IMR-90 (cell line): ENCODE measurements around the gene SAFB2. TPM values are rescaled to one million over a fixed set of nuclear protein-coding genes. Genes with fewer than 3 reads are reported as not detected.

Source experiments
- ATAC-seq: fragments of 200-7000 bp; cut with Tn5 transposase; 2 replicates; pipeline ENCODE4 v1.9.1; 2020; ENCODE audit warnings: low read depth, mild to moderate bottlenecking, moderate library complexity
- BruUV-seq: library from RNA; stranded (reverse); fragments of 400-500 nt; replicated peaks from 2 replicates; lab custom pipeline; 2021; lab: Mats Ljungman, UMichigan
- CTCF ChIA-PET: fragments of 300-600 bp; formaldehyde crosslinking; extraction: SDS; loops from one replicate; lab custom pipeline; 2021; ENCODE audit warnings: antibody characterized with exemption; lab: Yijun Ruan, JAX
- POLR2A ChIA-PET: fragments of 300-600 bp; sonication (Branson Sonifier 250); formaldehyde crosslinking; loops from one replicate; lab custom pipeline; 2022; ENCODE audit warnings: antibody characterized with exemption; ENCODE audit not compliant: unreplicated experiment; lab: Charles Lee
- DNase-seq: peaks from one replicate; pipeline ENCODE4 v3.0.0; 2013
- H2AFZ ChIP-seq: replicated peaks from 2 replicates; pipeline ENCODE3; 2013; ENCODE audit warnings: low read length, mild to moderate bottlenecking; ENCODE audit not compliant: poor library complexity
- H2AK5ac ChIP-seq: 2 replicates; pipeline ENCODE4 v1.6.1; 2013; ENCODE audit warnings: low read depth, low read length, inconsistent platforms
- H2AK9ac ChIP-seq: replicated peaks from 2 replicates; pipeline ENCODE3; 2013; ENCODE audit warnings: mild to moderate bottlenecking, low read depth, low read length, moderate library complexity; ENCODE audit not compliant: poor library complexity
- H2BK120ac ChIP-seq: 2 replicates; pipeline ENCODE4 v1.6.1; 2013; ENCODE audit warnings: low read depth, low read length, inconsistent platforms
- H2BK15ac ChIP-seq: 3 replicates; pipeline ENCODE4 v1.6.1; 2013; ENCODE audit warnings: low read depth, low read length, inconsistent platforms
- H2BK20ac ChIP-seq: 2 replicates; pipeline ENCODE4 v1.6.1; 2013; ENCODE audit warnings: low read depth, mild to moderate bottlenecking, inconsistent platforms, low read length, moderate library complexity
- H2BK5ac ChIP-seq: 2 replicates; pipeline ENCODE4 v1.6.1; 2013; ENCODE audit warnings: mild to moderate bottlenecking, low read depth, low read length, inconsistent platforms; ENCODE audit not compliant: poor library complexity, severe bottlenecking
- H3K14ac ChIP-seq: replicated peaks from 2 replicates; pipeline ENCODE4 v1.6.1; 2013; ENCODE audit warnings: low read depth, low read length, inconsistent platforms
- H3K18ac ChIP-seq: 2 replicates; pipeline ENCODE4 v1.6.1; 2013; ENCODE audit warnings: low read depth, low read length, control low read depth
- H3K23ac ChIP-seq: 2 replicates; pipeline ENCODE4 v1.6.1; 2013; ENCODE audit warnings: low read depth, low read length, inconsistent platforms
- H3K27ac ChIP-seq: 2 replicates; pipeline ENCODE4 v1.5.1; 2013; ENCODE audit warnings: mild to moderate bottlenecking, control low read depth, low read length; ENCODE audit not compliant: insufficient read depth
- H3K27me3 ChIP-seq: 2 replicates; pipeline ENCODE4 v1.6.1; 2013; ENCODE audit warnings: low read length; ENCODE audit not compliant: control insufficient read depth, insufficient read depth
- H3K36me3 ChIP-seq: 2 replicates; pipeline ENCODE4 v1.6.1; 2013; ENCODE audit warnings: low read length, mixed read lengths; ENCODE audit not compliant: control insufficient read depth, insufficient read depth
- H3K4ac ChIP-seq: 2 replicates; pipeline ENCODE4 v1.6.1; 2013; ENCODE audit warnings: low read depth, low read length, inconsistent platforms
- H3K4me1 ChIP-seq: 2 replicates; pipeline ENCODE4 v1.6.1; 2013; ENCODE audit warnings: low read length, mixed read lengths; ENCODE audit not compliant: control insufficient read depth, insufficient read depth
- H3K4me2 ChIP-seq: 2 replicates; pipeline ENCODE4 v1.6.1; 2013; ENCODE audit warnings: low read depth, mild to moderate bottlenecking, control low read depth, low read length, moderate library complexity
- H3K4me3 ChIP-seq: 2 replicates; pipeline ENCODE4 v1.5.1; 2013; ENCODE audit warnings: low read depth, mild to moderate bottlenecking, control low read depth, low read length, moderate library complexity; ENCODE audit not compliant: insufficient read depth
- H3K56ac ChIP-seq: 2 replicates; pipeline ENCODE4 v1.6.1; 2013; ENCODE audit warnings: low read length, inconsistent platforms; ENCODE audit not compliant: insufficient read depth; ENCODE audit errors: extremely low read depth
- H3K79me1 ChIP-seq, 2 experiments: 2 replicates each; pipeline ENCODE4 v1.6.1; 2013; ENCODE audit warnings: low read length in 2 of 2, inconsistent platforms in 1 of 2, low read depth in 1 of 2
- H3K9ac ChIP-seq: 2 replicates; pipeline ENCODE4 v1.6.1; 2013; ENCODE audit warnings: low read depth, low read length, control low read depth
- H3K9me1 ChIP-seq: 2 replicates; pipeline ENCODE4 v1.6.1; 2013; ENCODE audit warnings: low read length, inconsistent platforms; ENCODE audit not compliant: insufficient read depth
- H3K9me3 ChIP-seq: 2 replicates; pipeline ENCODE4 v1.6.1; 2013; ENCODE audit warnings: low read length; ENCODE audit not compliant: control insufficient read depth, insufficient read depth
- H4K20me1 ChIP-seq: 2 replicates; pipeline ENCODE4 v1.6.1; 2013; ENCODE audit warnings: low read length, inconsistent platforms; ENCODE audit not compliant: insufficient read depth
- H4K5ac ChIP-seq: 2 replicates; pipeline ENCODE4 v1.6.1; 2013; ENCODE audit warnings: mild to moderate bottlenecking, low read depth, low read length, control low read depth
- H4K8ac ChIP-seq, 2 experiments: 2 replicates each; pipeline ENCODE4 v1.6.1; 2013; ENCODE audit warnings: low read depth in 2 of 2, low read length in 2 of 2, control low read depth in 1 of 2, inconsistent platforms in 1 of 2
- H4K91ac ChIP-seq: 2 replicates; pipeline ENCODE4 v1.6.1; 2013; ENCODE audit warnings: low read depth, low read length, inconsistent platforms; ENCODE audit not compliant: insufficient read depth
- BHLHE40 ChIP-seq: fragments of 150-350 bp; IDR thresholded peaks from 2 replicates; pipeline ENCODE4 v1.6.1; 2016; ENCODE audit warnings: mild to moderate bottlenecking, low read depth, low read length
- CEBPB ChIP-seq: IDR thresholded peaks from 2 replicates; pipeline ENCODE4 v1.6.1; 2012; ENCODE audit warnings: low read depth, low read length, improper control_type of control experiment
- CHD1 ChIP-seq: IDR thresholded peaks from 2 replicates; pipeline ENCODE4 v1.6.1; 2012; ENCODE audit warnings: low read depth, low read length, improper control_type of control experiment
- ELK1 ChIP-seq: fragments of 150-350 bp; IDR thresholded peaks from 2 replicates; pipeline ENCODE4 v1.6.1; 2016; ENCODE audit warnings: low read depth, mild to moderate bottlenecking, low read length, moderate library complexity, borderline replicate concordance
- FOS ChIP-seq: fragments of 150-350 bp; IDR thresholded peaks from 2 replicates; pipeline ENCODE4 v1.6.1; 2016; ENCODE audit warnings: low read depth, low read length
- MAFK ChIP-seq: IDR thresholded peaks from 2 replicates; pipeline ENCODE4 v1.6.1; 2012; ENCODE audit warnings: low read depth, low read length, improper control_type of control experiment
- MAZ ChIP-seq: IDR thresholded peaks from 2 replicates; pipeline ENCODE4 v1.6.1; 2012; ENCODE audit warnings: low read depth, mild to moderate bottlenecking, low read length, improper control_type of control experiment, moderate library complexity, borderline replicate concordance
- MXI1 ChIP-seq: IDR thresholded peaks from 2 replicates; pipeline ENCODE4 v1.6.1; 2012; ENCODE audit warnings: low read depth, mild to moderate bottlenecking, low read length, moderate library complexity, borderline replicate concordance
- NFE2L2 ChIP-seq: fragments of 150-350 bp; IDR thresholded peaks from 2 replicates; pipeline ENCODE4 v1.6.1; 2016; ENCODE audit warnings: low read depth, mild to moderate bottlenecking, low read length
- POLR2A ChIP-seq: IDR thresholded peaks from 2 replicates; pipeline ENCODE4 v1.6.1; 2012; ENCODE audit warnings: mild to moderate bottlenecking, low read depth, low read length
- RAD21 ChIP-seq: IDR thresholded peaks from 2 replicates; pipeline ENCODE4 v1.6.1; 2012; ENCODE audit warnings: low read length, improper control_type of control experiment
- RCOR1 ChIP-seq: IDR thresholded peaks from 2 replicates; pipeline ENCODE4 v1.6.1; 2012; ENCODE audit warnings: mild to moderate bottlenecking, low read length, improper control_type of control experiment; ENCODE audit not compliant: insufficient replicate concordance
- RFX5 ChIP-seq: IDR thresholded peaks from 2 replicates; pipeline ENCODE4 v1.8.0; 2012; ENCODE audit warnings: low read depth, mild to moderate bottlenecking, low read length, moderate library complexity
- SMC3 ChIP-seq: fragments of 150-350 bp; IDR thresholded peaks from 2 replicates; pipeline ENCODE4 v1.6.1; 2016; ENCODE audit warnings: low read depth, mild to moderate bottlenecking, antibody characterized with exemption, low read length, moderate library complexity
- WGBS, 2 experiments: methylation state at CpG; one replicate each; pipeline versions ENCODE4 v1.1.5 to v1.1.7; 2013; ENCODE audit warnings: missing lambda C conversion rate in 2 of 2; ENCODE audit not compliant: insufficient read length in 1 of 2; ENCODE audit errors: extremely low coverage in 2 of 2; 5-methylcytosine and 5-hydroxymethylcytosine counted together
- dilution Hi-C: fragments of 300-500 bp; cut with HindIII; formaldehyde crosslinking; loops from one replicate; pipeline ENCODE4 v1.14.3; 2018; ENCODE audit warnings: low sequenced_read_pairs; ENCODE audit not compliant: unreplicated experiment
- in situ Hi-C: fragments of 300-500 bp; cut with MboI; formaldehyde crosslinking; loops from 3 replicates; pipeline ENCODE4 v1.14.3; 2019; ENCODE audit warnings: low sequenced_read_pairs, inconsistent platforms, mixed read lengths
- intact Hi-C: fragments of 100-400 bp; cut with micrococcal nuclease; formaldehyde crosslinking; loops from 2 replicates; pipeline ENCODE4 v1.10.0; 2022
- polyA plus RNA-seq, 3 experiments: library from polyadenylated mRNA; depleted of rRNA; stranded (reverse); fragments of >200 nt; gene quantifications; 2 replicates each; pipeline ENCODE4 v1.2.3, GENCODE V29; 2012; ENCODE audit warnings: low replicate concordance in 1 of 3
- total RNA-seq: library from RNA; depleted of rRNA; stranded (reverse); fragments of >200 nt; gene quantifications from 2 replicates; pipeline ENCODE4 v1.2.3, GENCODE V29; 2012
- TF ChIP-seq, protein P1 (sequence below): conservative IDR thresholded peaks from 2 replicates; pipeline ENCODE4 v1.5.1; 2012; ENCODE audit warnings: mild to moderate bottlenecking, low read depth, low read length, improper control_type of control experiment
- TF ChIP-seq, protein P2 (sequence below): fragments of 150-350 bp; IDR thresholded peaks from 2 replicates; pipeline ENCODE4 v1.6.1; 2017; ENCODE audit warnings: mild to moderate bottlenecking, antibody characterized with exemption, low read length, low read depth

The SAFB2 gene
- total and polyA plus RNA-seq, 2 of the 4 experiments (the other 2 are of a cell fraction) = 11.8 to 26.2 TPM

DNA sequence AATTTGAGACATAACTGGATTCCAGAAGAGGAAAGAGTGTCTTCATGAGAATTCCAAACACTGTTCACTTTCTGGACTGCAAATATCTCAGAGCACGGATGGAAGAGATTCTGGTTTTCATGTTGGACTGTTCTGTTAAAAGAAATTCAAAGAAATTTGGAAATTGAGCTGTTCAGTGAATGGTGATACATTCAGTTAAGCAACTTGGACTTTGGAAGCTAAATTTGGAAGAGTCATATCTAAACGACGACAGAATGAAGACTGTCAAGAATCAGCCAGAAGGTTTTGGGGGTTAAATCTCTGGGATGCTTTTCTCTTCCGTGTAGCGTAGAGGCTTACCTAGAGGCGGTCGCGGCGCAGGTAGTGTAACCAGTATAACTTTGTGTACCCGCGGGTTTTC is 25.9 kb upstream of the SAFB2 start:
- ChIA-PET CTCF (no interaction called here), POLR2A (no interaction called here)
- peaks cover 63% of the 10 kb centered on the region for H3K36me3 ChIP-seq
- no peak overlapping the region for H2BK5ac ChIP-seq
- H2AK9ac ChIP-seq = no peak overlapping the region
- H4K20me1 ChIP-seq = peaks cover 32% of the 10 kb centered on the region
- H3K4me3 ChIP-seq = no peak overlapping the region
- no peak overlapping the region for H3K14ac ChIP-seq
- H3K4me2 ChIP-seq = no peak overlapping the region
- H3K4ac ChIP-seq = no peak overlapping the region
- H3K9me3 ChIP-seq = no peaks in the 10 kb centered on the region
- no peak for ATAC-seq
- intact Hi-C loops (no loop called here), in situ Hi-C loops (no loop called here), dilution Hi-C loops (no loop called here)
- no peak overlapping the region for H3K56ac ChIP-seq
- no peak overlapping the region for H3K23ac ChIP-seq
- H2BK20ac ChIP-seq = no peak overlapping the region
- DNase-seq = no peak
- TF ChIP-seq SMC3 = no peak
- TF ChIP-seq, protein P1, sequence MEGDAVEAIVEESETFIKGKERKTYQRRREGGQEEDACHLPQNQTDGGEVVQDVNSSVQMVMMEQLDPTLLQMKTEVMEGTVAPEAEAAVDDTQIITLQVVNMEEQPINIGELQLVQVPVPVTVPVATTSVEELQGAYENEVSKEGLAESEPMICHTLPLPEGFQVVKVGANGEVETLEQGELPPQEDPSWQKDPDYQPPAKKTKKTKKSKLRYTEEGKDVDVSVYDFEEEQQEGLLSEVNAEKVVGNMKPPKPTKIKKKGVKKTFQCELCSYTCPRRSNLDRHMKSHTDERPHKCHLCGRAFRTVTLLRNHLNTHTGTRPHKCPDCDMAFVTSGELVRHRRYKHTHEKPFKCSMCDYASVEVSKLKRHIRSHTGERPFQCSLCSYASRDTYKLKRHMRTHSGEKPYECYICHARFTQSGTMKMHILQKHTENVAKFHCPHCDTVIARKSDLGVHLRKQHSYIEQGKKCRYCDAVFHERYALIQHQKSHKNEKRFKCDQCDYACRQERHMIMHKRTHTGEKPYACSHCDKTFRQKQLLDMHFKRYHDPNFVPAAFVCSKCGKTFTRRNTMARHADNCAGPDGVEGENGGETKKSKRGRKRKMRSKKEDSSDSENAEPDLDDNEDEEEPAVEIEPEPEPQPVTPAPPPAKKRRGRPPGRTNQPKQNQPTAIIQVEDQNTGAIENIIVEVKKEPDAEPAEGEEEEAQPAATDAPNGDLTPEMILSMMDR = no peak
- TF ChIP-seq CEBPB = no peak
- no peak for TF ChIP-seq RAD21
- no peak for TF ChIP-seq NFE2L2
- no peak for TF ChIP-seq FOS
- TF ChIP-seq ELK1 = no peak
- no peak for TF ChIP-seq CHD1
- no peak for TF ChIP-seq RCOR1
- no peak for TF ChIP-seq POLR2A
- TF ChIP-seq, protein P2, sequence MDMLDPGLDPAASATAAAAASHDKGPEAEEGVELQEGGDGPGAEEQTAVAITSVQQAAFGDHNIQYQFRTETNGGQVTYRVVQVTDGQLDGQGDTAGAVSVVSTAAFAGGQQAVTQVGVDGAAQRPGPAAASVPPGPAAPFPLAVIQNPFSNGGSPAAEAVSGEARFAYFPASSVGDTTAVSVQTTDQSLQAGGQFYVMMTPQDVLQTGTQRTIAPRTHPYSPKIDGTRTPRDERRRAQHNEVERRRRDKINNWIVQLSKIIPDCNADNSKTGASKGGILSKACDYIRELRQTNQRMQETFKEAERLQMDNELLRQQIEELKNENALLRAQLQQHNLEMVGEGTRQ = no peak
- TF ChIP-seq RFX5 = no peak
- TF ChIP-seq MAFK = no peak
- TF ChIP-seq MAZ = no peak
- TF ChIP-seq MXI1 = no peak
- TF ChIP-seq BHLHE40 = no peak
- BruUV-seq = no TSS peak
- no peak overlapping the region for H3K18ac ChIP-seq
- H3K4me1 ChIP-seq = no peaks in the 10 kb centered on the region
- H3K27ac ChIP-seq = no peak overlapping the region
- H2BK15ac ChIP-seq = no peak overlapping the region
- no peak overlapping the region for H4K91ac ChIP-seq
- 92% methylated on average over 2 of the region's 11 CpGs; no CpG with 5 or more reads in 1 of the 2 experiments for WGBS, 2 experiments
- no peak overlapping the region for H2AFZ ChIP-seq
- H4K5ac ChIP-seq = no peak overlapping the region
- peaks cover 40 to 69% of the 10 kb centered on the region in 2 experiments for H3K79me1 ChIP-seq
- peaks cover 13% of the 10 kb centered on the region; the same call in 1 of the 2 replicates for H3K9me1 ChIP-seq
- H2AK5ac ChIP-seq = no peak overlapping the region
- no peak overlapping the region for H3K9ac ChIP-seq
- no peak overlapping the region for H2BK120ac ChIP-seq
- no peak overlapping the region for H4K8ac ChIP-seq
- no peaks in the 10 kb centered on the region for H3K27me3 ChIP-seq
